Activated CD4-positive, alpha-beta T cell treated with anti-CD3 and anti-CD28 coated beads for 24 hours (primary cell): ENCODE results near the gene AXIN1.
"Not testable (repeated sequence)": the region's sequence is repeated elsewhere in the genome, so short reads cannot be mapped to it uniquely, and the experiment has no call there.

Source experiments
- DNase-seq, 2 donors: peaks; one replicate each; pipeline ENCODE4 v3.0.0-alpha.2; 2020; ENCODE audit warnings: low read depth in 2 of 2

AXIN1 gene

GRCh38 chr16:354291-354881 lies 1.9 kb upstream of the AXIN1 start:
- no peak for DNase-seq

DNA sequence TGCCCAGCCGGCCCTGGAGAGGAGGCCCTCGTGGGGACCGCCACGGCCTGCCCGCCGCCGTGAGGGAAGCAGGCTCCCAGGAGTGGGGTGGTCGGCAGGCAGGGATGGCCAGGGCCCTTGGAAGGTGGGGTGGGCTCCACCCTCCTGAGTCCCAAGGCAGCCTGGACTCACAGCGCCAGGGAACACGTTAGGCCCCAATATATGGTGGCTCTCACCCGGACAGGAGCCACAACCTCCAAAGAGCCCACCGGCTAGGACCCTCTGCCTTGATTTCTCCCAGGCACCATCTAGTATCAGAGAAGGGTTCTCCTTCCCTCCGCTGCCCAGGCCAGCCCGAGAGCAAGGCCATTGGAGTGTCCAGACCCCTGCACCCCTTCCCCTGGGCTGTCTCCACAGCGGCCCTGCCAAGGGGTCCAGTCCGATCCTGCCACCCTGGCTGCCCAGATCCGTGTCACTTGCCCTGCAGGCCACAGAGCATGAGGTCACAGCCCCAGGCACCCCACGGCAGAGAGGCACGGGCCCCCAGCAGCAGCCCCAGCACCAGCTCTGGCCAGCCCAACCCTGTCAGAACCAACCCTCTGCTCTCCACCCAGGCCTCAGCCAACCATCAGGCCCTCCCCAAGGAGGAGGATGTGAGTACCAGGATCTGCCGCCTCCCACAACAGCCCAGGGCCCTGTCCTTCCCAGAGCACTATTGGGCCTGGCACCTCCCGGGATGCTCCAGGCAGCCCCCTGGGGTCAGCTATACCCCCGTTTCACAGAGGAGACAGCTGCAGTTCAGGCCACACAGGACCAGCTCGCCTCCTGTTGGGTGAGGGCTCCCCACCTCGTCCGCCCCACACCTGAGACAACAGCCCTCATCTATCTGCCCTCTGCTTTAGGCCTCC lies 1.1 kb upstream of the AXIN1 start:
- no peak for DNase-seq

DNA sequence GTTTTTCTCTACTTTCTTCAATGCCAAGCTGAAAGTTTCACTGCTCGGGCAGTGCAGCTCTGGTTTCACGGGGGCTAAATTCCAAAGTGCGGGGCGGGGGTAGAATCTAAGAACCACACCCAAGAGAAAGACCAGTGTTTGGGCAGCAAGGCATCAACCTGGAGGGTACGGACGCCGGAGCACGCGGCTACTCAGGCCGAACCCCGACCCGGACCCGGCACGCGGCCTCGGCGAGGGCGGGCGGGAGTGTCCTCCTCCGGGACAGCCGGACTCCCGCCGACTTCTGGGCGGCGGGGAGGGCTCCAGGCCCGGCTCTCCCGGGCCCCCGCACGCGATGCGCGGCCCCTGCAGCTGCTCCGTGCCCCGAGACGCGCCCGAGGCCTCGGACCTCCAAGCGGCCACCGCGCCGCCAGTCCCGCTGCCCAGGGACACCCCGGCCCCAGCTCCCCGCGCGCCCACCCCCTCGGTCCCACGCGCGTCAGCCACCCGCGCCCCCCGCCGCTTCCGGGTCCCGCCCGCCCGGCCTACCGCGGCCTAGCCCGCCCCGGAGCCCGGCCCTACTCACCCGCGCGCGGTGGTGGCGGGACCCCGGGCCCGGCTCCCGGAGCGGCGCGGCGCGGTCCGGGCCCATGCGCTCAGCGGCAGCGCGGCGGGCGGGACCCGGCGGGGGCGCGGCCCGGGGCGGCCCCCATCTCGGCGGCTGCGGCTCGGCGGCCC lies 561 bp downstream of the AXIN1 start:
- DNase-seq = no peak

DNA sequence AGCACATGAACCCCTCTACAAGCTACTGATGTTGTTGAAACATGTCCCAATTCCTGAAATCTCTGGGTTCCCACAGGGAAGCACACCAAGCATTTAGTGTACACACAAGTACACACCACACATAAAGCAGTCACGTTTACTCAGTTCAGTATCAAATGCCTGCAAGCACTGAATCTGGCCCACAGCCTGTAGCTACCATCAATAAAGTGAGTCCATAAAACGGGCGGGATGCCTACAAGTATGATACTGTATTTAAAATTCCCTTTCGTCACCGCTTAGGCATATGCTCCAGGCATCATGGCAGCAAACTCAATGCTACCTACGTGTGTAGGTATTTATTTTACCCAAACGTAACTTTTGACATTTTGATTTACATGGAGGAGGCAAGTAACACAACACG lies 2.3 kb downstream of the AXIN1 start:
- DNase-seq = no peak

- no peak for DNase-seq
These were observed 3.3 kb downstream of the AXIN1 start for GRCh38 chr16:349211-349610.

GRCh38 chr16:348495-348894 lies 4.0 kb downstream of the AXIN1 start:
- not testable (repeated sequence) for DNase-seq

GRCh38 chr16:347203-347602 lies 5.3 kb downstream of the AXIN1 start:
- no peak for DNase-seq

DNA sequence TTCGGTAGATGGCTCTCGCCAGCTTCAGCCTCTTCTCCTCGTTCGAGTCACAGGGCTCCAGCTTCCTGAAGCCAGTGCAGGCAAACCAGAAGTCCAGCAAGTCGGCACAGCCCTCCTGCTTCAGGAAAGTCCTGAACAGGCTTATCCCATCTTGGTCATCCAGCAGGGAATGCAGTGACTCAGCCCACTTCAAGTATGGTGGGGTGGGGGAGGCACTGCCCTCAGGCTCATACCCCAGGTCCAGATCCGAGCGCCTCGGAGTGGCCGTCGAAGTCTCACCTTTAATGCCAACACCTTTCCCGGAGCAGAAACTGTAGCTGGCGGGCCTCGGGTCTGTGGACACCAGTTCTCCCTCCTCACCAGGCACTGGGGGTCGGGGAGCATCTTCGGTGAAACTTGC lies 5.9 kb downstream of the AXIN1 start:
- DNase-seq = no peak

DNA sequence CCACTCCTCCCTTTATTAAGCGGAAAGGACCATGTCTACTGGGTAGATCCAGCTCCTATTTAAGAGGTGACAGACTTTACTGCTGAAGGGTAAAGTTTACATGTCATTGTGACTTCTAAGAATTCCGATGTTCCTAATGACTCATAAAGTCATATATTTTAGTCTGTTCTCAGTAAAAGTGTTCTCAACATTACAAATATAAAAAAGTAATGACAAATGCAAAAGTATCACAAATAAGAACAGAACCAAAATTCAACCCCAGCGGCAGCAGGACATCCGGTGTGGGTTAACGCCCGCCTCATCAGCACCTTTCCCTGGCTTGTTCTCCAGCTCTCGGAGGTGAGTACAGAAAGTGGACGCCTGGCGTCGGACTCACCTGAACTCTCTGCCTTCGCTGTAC lies 6.8 kb downstream of the AXIN1 start:
- DNase-seq = no peak

- DNase-seq = no peak
These were observed 9.9 kb downstream of the AXIN1 start for GRCh38 chr16:342455-343213.

GRCh38 chr16:341974-342336 lies 10.6 kb downstream of the AXIN1 start:
- DNase-seq = not testable (repeated sequence)

DNA sequence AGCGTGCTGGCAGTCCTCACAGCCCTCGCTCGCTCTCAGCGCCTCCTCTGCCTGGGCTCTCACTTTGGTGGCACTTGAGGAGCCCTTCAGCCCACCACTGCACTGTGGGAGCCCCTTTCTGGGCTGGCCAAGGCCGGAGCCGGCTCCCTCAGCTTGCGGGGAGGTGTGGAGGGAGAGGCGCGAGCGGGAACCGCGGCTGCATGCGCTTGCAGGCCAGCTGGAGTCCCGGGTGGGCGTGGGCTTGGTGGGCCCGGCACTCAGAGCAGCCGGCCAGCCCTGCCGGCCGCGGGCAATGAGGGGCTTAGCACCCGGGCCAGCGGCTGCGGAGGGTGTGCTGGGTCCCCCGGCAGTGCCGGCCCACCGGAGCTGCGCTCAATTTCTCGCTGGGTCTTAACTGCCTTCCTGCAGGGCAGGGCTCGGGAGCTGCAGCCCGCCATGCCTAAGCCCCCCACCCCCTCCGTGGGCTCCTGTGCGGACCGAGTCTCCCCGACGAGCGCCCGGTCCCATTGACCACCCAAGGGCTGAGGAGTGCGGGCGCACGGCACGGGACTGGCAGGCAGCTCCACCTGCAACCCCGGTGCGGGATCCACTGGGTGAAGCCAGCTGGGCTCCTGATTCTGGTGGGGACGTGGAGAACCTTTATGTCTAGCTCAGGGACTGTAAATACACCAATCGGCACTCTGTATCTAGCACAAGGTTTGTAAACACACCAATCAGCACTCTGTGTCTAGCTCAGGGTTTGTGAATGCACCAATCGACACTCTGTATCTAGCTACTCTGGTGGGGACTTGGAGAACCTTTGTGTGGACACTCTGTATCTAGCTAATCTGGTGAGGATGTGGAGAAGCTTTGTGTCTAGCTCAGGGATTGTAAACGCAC lies 11.2 kb downstream of the AXIN1 start:
- DNase-seq = not testable (repeated sequence)

- DNase-seq = no peak
These were observed 12.0 kb downstream of the AXIN1 start for GRCh38 chr16:340370-341091.

DNA sequence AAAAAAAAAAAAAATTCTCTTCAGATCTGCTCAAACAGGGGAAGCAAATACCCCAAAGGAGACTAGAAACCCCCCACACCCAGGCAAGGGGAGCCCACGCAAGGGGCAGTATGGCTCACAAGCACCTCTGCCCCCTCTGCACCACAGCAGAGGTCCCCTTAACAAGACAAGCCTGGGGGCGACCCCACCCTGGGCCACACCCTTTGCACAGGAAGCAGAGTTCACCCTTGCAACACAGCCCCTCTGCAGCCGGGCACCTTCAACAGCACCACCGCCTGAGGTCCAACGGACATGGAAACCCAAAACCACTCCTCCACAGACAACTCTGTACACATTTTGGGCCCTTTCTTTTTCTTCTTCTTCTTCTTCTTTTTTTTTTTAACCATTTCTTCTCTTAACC lies 12.8 kb downstream of the AXIN1 start:
- no peak for DNase-seq

GRCh38 chr16:337975-338575 lies 14.4 kb downstream of the AXIN1 start:
- no peak for DNase-seq

- DNase-seq = no peak
These were observed 15.1 kb downstream of the AXIN1 start for GRCh38 chr16:337437-337836.

- no peak for DNase-seq
These were observed 16.3 kb downstream of the AXIN1 start for GRCh38 chr16:336269-336668.

GRCh38 chr16:334861-335632 lies 17.5 kb downstream of the AXIN1 start:
- DNase-seq = not testable (repeated sequence)

- DNase-seq = not testable (repeated sequence)
These were observed 18.2 kb downstream of the AXIN1 start for GRCh38 chr16:334164-334832.
